HepG2 (cell line): ENCODE measurements around the gene TPCN2. TPM values are rescaled to one million over a fixed set of nuclear protein-coding genes. Genes with fewer than 3 reads are reported as not detected.

Experiments
- ATF7 ChIP-seq, 2 experiments: fragments of 450-650 bp in 1 of 2; sonication (generic) in 1 of 2; formaldehyde crosslinking in 1 of 2; IDR thresholded peaks; 2 replicates each; pipeline versions ENCODE4 v1.4.0 to v1.6.1; 2016 to 2020; ENCODE audit warnings: antibody characterized with exemption in 1 of 2, mild to moderate bottlenecking in 1 of 2, missing genetic modification reagents in 1 of 2
- BCL6 ChIP-seq: IDR thresholded peaks from 2 replicates; pipeline ENCODE4 v1.6.1; 2016; ENCODE audit warnings: missing genetic modification reagents, missing compliant biosample characterization
- FOXP4 ChIP-seq: sonication (generic); formaldehyde crosslinking; IDR thresholded peaks from 2 replicates; pipeline ENCODE4 v1.4.0; 2020; ENCODE audit warnings: missing genetic modification reagents
- GABPB1 ChIP-seq: IDR thresholded peaks from 2 replicates; pipeline ENCODE4 v1.6.1; 2016; ENCODE audit warnings: mild to moderate bottlenecking, missing genetic modification reagents, moderate library complexity, missing compliant biosample characterization
- GATA4 ChIP-seq: sonication (generic); IDR thresholded peaks from 2 replicates; pipeline ENCODE4 v1.6.1; 2016; ENCODE audit warnings: antibody characterized with exemption, low read depth, borderline replicate concordance
- JUN ChIP-seq: sonication (generic); formaldehyde crosslinking; IDR thresholded peaks from 2 replicates; pipeline ENCODE4 v1.4.0; 2020; ENCODE audit warnings: mild to moderate bottlenecking, missing genetic modification reagents
- MAF1 ChIP-seq: sonication (generic); formaldehyde crosslinking; IDR thresholded peaks from 2 replicates; pipeline ENCODE4 v1.5.0; 2020; ENCODE audit warnings: missing genetic modification reagents, borderline replicate concordance
- MBD4 ChIP-seq: IDR thresholded peaks from 2 replicates; pipeline ENCODE4 v1.6.1; 2012; ENCODE audit warnings: low read length, inconsistent platforms, borderline replicate concordance
- MLXIP ChIP-seq: sonication (generic); formaldehyde crosslinking; IDR thresholded peaks from 2 replicates; pipeline ENCODE4 v1.9.0; 2021; ENCODE audit warnings: missing genetic modification reagents, borderline replicate concordance
- RARA ChIP-seq: IDR thresholded peaks from 2 replicates; pipeline ENCODE4 v1.6.1; 2016; ENCODE audit warnings: missing genetic modification reagents, missing compliant biosample characterization
- RBAK ChIP-seq: sonication (generic); formaldehyde crosslinking; IDR thresholded peaks from 2 replicates; pipeline ENCODE4 v1.5.1; 2020; ENCODE audit warnings: mild to moderate bottlenecking, missing genetic modification reagents
- XBP1 ChIP-seq: sonication (generic); formaldehyde crosslinking; IDR thresholded peaks from 2 replicates; pipeline ENCODE4 v1.5.0; 2020; ENCODE audit warnings: missing genetic modification reagents
- ZBTB42 ChIP-seq: sonication (generic); formaldehyde crosslinking; IDR thresholded peaks from 2 replicates; pipeline ENCODE4 v1.5.0; 2020; ENCODE audit warnings: mild to moderate bottlenecking, missing genetic modification reagents
- ZIK1 ChIP-seq: sonication (generic); formaldehyde crosslinking; IDR thresholded peaks from 2 replicates; pipeline ENCODE4 v1.5.0; 2020; ENCODE audit warnings: mild to moderate bottlenecking, low read depth, missing genetic modification reagents, borderline replicate concordance
- ZMYM3 ChIP-seq: sonication (generic); formaldehyde crosslinking; IDR thresholded peaks from 2 replicates; pipeline ENCODE4 v1.5.1; 2020; ENCODE audit warnings: mild to moderate bottlenecking, missing genetic modification reagents
- ZNF564 ChIP-seq: sonication (generic); formaldehyde crosslinking; IDR thresholded peaks from 2 replicates; pipeline ENCODE4 v1.8.1; 2023; ENCODE audit warnings: mild to moderate bottlenecking, missing genetic modification reagents
- polyA plus RNA-seq, 8 experiments: library from polyadenylated mRNA; depleted of rRNA in 3 of 8; stranded (reverse) in 7 of 8; unstranded in 1 of 8; fragments of >200 nt; fragmentation: Illumina TruSeq in 4 of 8; extraction: Trizol in 4 of 8; gene quantifications; 2 replicates each; pipeline versions ENCODE4 v1.2.1 to v1.2.3, GENCODE V29; 2011 to 2016; ENCODE audit warnings: low read depth in 4 of 8, missing spikeins in 1 of 8, mixed read lengths in 1 of 8; ENCODE audit not compliant: insufficient read depth in 1 of 8
- total RNA-seq, 5 experiments: library from RNA; depleted of rRNA; stranded (reverse); fragments of >200 nt; fragmentation: Illumina TruSeq; extraction: Trizol; gene quantifications; 2 replicates each; pipeline ENCODE4 v1.2.3, GENCODE V29; 2016; ENCODE audit warnings: low read depth in 1 of 5
- TF ChIP-seq, protein P1 (sequence below): IDR thresholded peaks from 2 replicates; pipeline ENCODE4 v1.6.1; 2016; ENCODE audit warnings: low read depth, missing genetic modification reagents, missing compliant biosample characterization

TPCN2 gene
- total and polyA plus RNA-seq, 2 of the 13 experiments (the other 11 are each of a cell fraction or from before 2014, with no cell fraction given) = 5.6 to 5.9 TPM

- TF ChIP-seq MLXIP (peak; percentile 36; the same call in 1 of the 2 replicates), ZBTB42 (CRISPR knock-in tag) (peak; percentile 80; the same call in 1 of the 2 replicates), MAF1 (CRISPR knock-in tag) (no peak; the same call in 1 of the 2 replicates), BCL6 (peak; percentile 36; the same call in 1 of the 2 replicates), RARA (CRISPR knock-in tag) (peak; percentile 57), ZNF564 (CRISPR knock-in tag) (peak; percentile 46; the same call in 1 of the 2 replicates), XBP1 (CRISPR knock-in tag) (0 out of 2 replicates have a peak, but pooled peaks have one; percentile 21), RBAK (CRISPR knock-in tag) (no peak), MBD4 (no peak), ZMYM3 (no peak), FOXP4 (CRISPR knock-in tag) (peak; percentile 63), JUN (CRISPR knock-in tag) (peak; percentile 61; the same call in 1 of the 2 replicates), ATF7 (IDR thresholded peaks at IDR 0.05) (peak; percentile 50), ATF7 (CRISPR knock-in tag; IDR thresholded peaks at IDR 0.05) (peak; percentile 89), ZIK1 (CRISPR knock-in tag) (0 out of 2 replicates have a peak, but pooled peaks have one; percentile 21), GATA4 (no peak), GABPB1 (CRISPR knock-in tag) (peak; percentile 81)
- TF ChIP-seq, protein P1, sequence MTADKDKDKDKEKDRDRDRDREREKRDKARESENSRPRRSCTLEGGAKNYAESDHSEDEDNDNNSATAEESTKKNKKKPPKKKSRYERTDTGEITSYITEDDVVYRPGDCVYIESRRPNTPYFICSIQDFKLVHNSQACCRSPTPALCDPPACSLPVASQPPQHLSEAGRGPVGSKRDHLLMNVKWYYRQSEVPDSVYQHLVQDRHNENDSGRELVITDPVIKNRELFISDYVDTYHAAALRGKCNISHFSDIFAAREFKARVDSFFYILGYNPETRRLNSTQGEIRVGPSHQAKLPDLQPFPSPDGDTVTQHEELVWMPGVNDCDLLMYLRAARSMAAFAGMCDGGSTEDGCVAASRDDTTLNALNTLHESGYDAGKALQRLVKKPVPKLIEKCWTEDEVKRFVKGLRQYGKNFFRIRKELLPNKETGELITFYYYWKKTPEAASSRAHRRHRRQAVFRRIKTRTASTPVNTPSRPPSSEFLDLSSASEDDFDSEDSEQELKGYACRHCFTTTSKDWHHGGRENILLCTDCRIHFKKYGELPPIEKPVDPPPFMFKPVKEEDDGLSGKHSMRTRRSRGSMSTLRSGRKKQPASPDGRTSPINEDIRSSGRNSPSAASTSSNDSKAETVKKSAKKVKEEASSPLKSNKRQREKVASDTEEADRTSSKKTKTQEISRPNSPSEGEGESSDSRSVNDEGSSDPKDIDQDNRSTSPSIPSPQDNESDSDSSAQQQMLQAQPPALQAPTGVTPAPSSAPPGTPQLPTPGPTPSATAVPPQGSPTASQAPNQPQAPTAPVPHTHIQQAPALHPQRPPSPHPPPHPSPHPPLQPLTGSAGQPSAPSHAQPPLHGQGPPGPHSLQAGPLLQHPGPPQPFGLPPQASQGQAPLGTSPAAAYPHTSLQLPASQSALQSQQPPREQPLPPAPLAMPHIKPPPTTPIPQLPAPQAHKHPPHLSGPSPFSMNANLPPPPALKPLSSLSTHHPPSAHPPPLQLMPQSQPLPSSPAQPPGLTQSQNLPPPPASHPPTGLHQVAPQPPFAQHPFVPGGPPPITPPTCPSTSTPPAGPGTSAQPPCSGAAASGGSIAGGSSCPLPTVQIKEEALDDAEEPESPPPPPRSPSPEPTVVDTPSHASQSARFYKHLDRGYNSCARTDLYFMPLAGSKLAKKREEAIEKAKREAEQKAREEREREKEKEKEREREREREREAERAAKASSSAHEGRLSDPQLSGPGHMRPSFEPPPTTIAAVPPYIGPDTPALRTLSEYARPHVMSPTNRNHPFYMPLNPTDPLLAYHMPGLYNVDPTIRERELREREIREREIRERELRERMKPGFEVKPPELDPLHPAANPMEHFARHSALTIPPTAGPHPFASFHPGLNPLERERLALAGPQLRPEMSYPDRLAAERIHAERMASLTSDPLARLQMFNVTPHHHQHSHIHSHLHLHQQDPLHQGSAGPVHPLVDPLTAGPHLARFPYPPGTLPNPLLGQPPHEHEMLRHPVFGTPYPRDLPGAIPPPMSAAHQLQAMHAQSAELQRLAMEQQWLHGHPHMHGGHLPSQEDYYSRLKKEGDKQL = no peak; the same call in 1 of the 2 replicates
Measured at GRCh38 chr11:69157156-69157821, 108.6 kb downstream of the TPCN2 start (continued).
